ENCODE measurements around the gene SSX2IP.

Gene SSX2IP

GRCh38 chr1:84698151-84699110 is 8.2 kb upstream of the SSX2IP start (continued):
- TF ChIP-seq ZNF791 (tag by site-specific recombination; IDR thresholded peaks at IDR 0.05), result no peak
- TF ChIP-seq ZNF514 (tag by site-specific recombination; IDR thresholded peaks at IDR 0.05), result no peak
- no peak for TF ChIP-seq MZF1 (tag by site-specific recombination; IDR thresholded peaks at IDR 0.05; ENCODE audit: borderline replicate concordance)
- no peak for TF ChIP-seq ZNF785 (tag by site-specific recombination; IDR thresholded peaks at IDR 0.05)
- TF ChIP-seq ZNF335 (tag by site-specific recombination; conservative IDR thresholded peaks at IDR 0.05), result peak; percentile 38; the same call in 1 of the 2 replicates
- TF ChIP-seq HOXA7 (CRISPR knock-in tag; IDR thresholded peaks at IDR 0.05; ENCODE audit: borderline replicate concordance), result no peak
- TF ChIP-seq ZSCAN30 (tag by site-specific recombination; IDR thresholded peaks at IDR 0.05), result no peak
- TF ChIP-seq SETDB1 (IDR thresholded peaks at IDR 0.05; ENCODE audit: insufficient read length, low read length), result no peak
- TF ChIP-seq GLIS2 (tag by site-specific recombination; IDR thresholded peaks at IDR 0.05), result no peak
- TF ChIP-seq OSR2 (tag by site-specific recombination; IDR thresholded peaks at IDR 0.05), result peak; percentile 75
- TF ChIP-seq ZNF792 (tag by site-specific recombination; IDR thresholded peaks at IDR 0.05), result no peak
- TF ChIP-seq ZNF544 (tag by site-specific recombination; IDR thresholded peaks at IDR 0.05), result no peak
- 0 out of 2 replicates have a peak, but pooled peaks have one; percentile 18 for TF ChIP-seq ZNF24 (tag by site-specific recombination; IDR thresholded peaks at IDR 0.05)
- TF ChIP-seq ZNF37A (tag by site-specific recombination; IDR thresholded peaks at IDR 0.05), result no peak
- peak; percentile 80 for TF ChIP-seq ZBTB44 (tag by site-specific recombination; IDR thresholded peaks at IDR 0.05)
- TF ChIP-seq PRDM1 (tag by site-specific recombination; IDR thresholded peaks at IDR 0.05), result peak; percentile 77
- TF ChIP-seq, protein P1, sequence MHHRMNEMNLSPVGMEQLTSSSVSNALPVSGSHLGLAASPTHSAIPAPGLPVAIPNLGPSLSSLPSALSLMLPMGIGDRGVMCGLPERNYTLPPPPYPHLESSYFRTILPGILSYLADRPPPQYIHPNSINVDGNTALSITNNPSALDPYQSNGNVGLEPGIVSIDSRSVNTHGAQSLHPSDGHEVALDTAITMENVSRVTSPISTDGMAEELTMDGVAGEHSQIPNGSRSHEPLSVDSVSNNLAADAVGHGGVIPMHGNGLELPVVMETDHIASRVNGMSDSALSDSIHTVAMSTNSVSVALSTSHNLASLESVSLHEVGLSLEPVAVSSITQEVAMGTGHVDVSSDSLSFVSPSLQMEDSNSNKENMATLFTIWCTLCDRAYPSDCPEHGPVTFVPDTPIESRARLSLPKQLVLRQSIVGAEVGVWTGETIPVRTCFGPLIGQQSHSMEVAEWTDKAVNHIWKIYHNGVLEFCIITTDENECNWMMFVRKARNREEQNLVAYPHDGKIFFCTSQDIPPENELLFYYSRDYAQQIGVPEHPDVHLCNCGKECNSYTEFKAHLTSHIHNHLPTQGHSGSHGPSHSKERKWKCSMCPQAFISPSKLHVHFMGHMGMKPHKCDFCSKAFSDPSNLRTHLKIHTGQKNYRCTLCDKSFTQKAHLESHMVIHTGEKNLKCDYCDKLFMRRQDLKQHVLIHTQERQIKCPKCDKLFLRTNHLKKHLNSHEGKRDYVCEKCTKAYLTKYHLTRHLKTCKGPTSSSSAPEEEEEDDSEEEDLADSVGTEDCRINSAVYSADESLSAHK (tag by site-specific recombination; IDR thresholded peaks at IDR 0.05), result peak; percentile 91
- no peak; the same call in 1 of the 2 replicates for TF ChIP-seq FEZF1 (tag by site-specific recombination; IDR thresholded peaks at IDR 0.05)
- TF ChIP-seq ZNF398 (tag by site-specific recombination; IDR thresholded peaks at IDR 0.05), result peak; percentile 64
- peak; percentile 75 for TF ChIP-seq ZEB2 (tag by site-specific recombination; IDR thresholded peaks at IDR 0.05)
- TF ChIP-seq, protein P2, sequence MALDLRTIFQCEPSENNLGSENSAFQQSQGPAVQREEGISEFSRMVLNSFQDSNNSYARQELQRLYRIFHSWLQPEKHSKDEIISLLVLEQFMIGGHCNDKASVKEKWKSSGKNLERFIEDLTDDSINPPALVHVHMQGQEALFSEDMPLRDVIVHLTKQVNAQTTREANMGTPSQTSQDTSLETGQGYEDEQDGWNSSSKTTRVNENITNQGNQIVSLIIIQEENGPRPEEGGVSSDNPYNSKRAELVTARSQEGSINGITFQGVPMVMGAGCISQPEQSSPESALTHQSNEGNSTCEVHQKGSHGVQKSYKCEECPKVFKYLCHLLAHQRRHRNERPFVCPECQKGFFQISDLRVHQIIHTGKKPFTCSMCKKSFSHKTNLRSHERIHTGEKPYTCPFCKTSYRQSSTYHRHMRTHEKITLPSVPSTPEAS (tag by site-specific recombination; IDR thresholded peaks at IDR 0.05), result peak; percentile 49
- no peak for TF ChIP-seq ZNF404 (tag by site-specific recombination; IDR thresholded peaks at IDR 0.05)
- TF ChIP-seq ZNF654 (tag by site-specific recombination; IDR thresholded peaks at IDR 0.05; ENCODE audit: low read depth), result no peak
- no peak for TF ChIP-seq ZNF623 (tag by site-specific recombination; IDR thresholded peaks at IDR 0.05)
- TF ChIP-seq ZSCAN23 (tag by site-specific recombination; IDR thresholded peaks at IDR 0.05), result no peak
- TF ChIP-seq KLF9 (tag by site-specific recombination; IDR thresholded peaks at IDR 0.05; ENCODE audit: low read depth), result 0 out of 2 replicates have a peak, but pooled peaks have one; percentile 7
- TF ChIP-seq EGR2 (tag by site-specific recombination; IDR thresholded peaks at IDR 0.05; ENCODE audit: low read depth), result 0 out of 2 replicates have a peak, but pooled peaks have one; percentile 13
- TF ChIP-seq ZNF664 (tag by site-specific recombination; IDR thresholded peaks at IDR 0.05), result peak; percentile 56; the same call in 1 of the 2 replicates
- TF ChIP-seq INSM2 (tag by site-specific recombination; IDR thresholded peaks at IDR 0.05), result peak; percentile 49; the same call in 1 of the 2 replicates
- TF ChIP-seq ZNF184 (tag by site-specific recombination; IDR thresholded peaks at IDR 0.05), result peak; percentile 45; the same call in 1 of the 2 replicates
- no peak for TF ChIP-seq ZNF549 (tag by site-specific recombination; IDR thresholded peaks at IDR 0.05)
- no peak for TF ChIP-seq RBAK (tag by site-specific recombination; IDR thresholded peaks at IDR 0.05)
